ENCODE data around the gene SCARB1.

Gene SCARB1

GRCh38 chr12:124762384-124762783 is 101.3 kb downstream of the SCARB1 start:
- no peak for DNase-seq (ENCODE audit: low read depth in 2 of 2)

GRCh38 chr12:124761871-124762270 is 101.8 kb downstream of the SCARB1 start:
- DNase-seq (ENCODE audit: low read depth in 2 of 2) = no peak

GRCh38 chr12:124761056-124761455 is 102.6 kb downstream of the SCARB1 start:
- DNase-seq (ENCODE audit: low read depth in 2 of 2) = no peak

DNA sequence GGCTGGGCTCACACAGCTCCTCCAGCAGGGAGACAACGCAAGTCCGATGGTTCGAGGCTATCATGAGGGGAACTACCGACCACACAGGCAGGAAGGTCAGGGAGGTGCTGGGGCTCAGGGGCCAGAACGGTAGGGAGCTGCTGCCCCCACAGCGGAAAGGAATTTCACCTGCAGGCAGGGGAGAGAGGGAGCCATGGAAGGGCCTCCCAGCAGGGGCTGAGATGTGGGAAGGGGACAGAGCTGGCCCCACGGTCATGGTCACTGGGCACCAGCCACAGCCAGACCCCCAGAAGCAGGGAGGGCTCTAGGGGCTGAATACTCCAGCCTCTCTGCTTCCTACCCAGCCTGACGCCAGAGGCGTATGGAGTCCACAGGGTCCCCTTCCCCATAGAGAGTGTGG is 103.1 kb downstream of the SCARB1 start:
- no peak for DNase-seq (ENCODE audit: low read depth in 2 of 2)

DNA sequence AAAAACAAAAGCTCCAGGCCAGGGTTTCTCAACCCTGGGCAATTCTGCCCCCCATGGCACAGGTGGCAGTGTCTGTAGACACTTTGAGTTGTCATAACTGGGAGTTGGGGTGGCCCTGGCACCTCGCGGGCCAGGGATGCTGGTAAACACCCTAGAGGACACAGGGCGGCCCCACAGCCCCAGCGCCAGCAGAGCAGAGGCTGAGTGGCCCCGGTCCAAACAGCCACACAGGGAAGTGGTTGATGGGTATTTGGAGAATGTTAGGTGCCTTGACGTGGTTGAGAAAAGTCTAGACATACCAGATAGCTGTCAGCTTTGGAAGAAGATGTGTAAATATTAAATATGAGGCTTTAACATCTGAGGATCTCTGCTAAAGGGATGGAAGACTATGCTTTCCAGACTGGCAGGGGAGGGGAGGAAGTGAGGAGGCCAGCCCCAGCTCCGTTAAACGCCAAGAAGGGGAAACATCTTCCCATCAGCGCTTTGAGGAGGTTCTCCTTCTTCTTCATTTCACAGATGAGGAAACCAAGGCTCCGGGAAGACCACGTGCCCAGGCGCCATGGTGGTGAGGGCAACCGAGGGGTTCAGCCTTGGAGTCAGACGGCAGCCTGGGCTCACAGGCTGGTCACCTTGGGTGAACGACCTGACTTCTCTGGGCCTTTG is 103.7 kb downstream of the SCARB1 start:
- DNase-seq (ENCODE audit: low read depth in 2 of 2) = no peak

- DNase-seq (ENCODE audit: low read depth in 2 of 2) = no peak
These were observed 105.1 kb downstream of the SCARB1 start for GRCh38 chr12:124758266-124759220.

DNA sequence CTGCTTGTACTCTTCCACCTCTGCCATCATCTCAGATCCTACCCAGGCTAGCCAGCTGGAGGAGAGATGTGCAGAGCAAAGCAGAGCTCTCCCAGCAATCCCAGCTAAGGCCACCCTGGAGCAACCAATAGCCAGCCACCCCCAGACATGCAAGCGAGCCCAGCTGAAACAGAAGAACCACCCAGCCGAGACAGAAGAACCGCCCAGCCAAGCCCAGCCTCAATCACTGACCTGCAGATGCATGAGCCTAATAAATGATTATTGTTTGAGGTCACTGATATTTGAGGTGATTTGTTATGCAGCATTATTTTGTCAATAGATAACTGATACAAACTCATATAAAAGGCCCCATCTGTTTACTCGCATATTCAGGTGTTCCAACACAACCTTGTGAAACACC is 106.3 kb downstream of the SCARB1 start:
- no peak for DNase-seq (ENCODE audit: low read depth in 2 of 2)

DNA sequence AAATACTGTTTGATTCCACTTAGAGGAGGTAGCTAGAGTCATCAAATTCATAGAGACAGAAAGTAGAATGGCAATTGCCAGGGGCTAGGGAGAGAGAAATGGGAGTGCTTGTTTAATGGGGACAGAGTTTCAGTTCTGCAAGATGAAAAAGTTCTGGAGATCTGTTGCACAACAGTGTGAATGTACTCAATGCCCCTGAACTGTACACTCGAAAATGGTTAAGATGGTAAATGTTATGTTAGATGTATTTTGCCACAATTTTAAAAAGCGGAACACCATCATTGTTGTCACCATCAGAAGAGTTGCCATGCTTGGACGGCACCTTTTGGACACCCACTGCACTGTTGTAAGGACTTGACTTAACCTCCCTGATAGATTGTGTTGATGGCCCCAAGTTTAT is 106.9 kb downstream of the SCARB1 start:
- no peak for DNase-seq (ENCODE audit: low read depth in 2 of 2)

GRCh38 chr12:124756166-124756565 is 107.5 kb downstream of the SCARB1 start:
- no peak for DNase-seq (ENCODE audit: low read depth in 2 of 2)

DNA sequence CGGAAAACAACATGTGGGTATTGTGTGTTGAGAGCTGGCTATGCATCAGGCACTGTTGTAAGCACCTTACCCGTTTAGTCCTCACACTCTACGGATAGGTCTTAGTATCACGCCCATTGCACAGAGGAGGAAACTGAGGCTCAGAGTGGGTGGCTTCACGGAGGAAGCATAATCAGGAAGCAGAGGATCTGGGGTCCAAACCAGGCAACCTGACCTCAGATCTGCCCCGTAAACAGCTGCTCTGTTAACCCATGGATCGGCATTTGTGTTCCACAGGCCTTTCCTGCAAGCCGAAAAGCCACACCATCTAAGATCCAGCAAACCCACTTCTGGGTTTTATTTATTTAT is 107.9 kb downstream of the SCARB1 start:
- DNase-seq (ENCODE audit: low read depth in 2 of 2) = no peak

GRCh38 chr12:124754949-124755800 is 108.5 kb downstream of the SCARB1 start:
- DNase-seq (ENCODE audit: low read depth in 2 of 2) = no peak

GRCh38 chr12:124754491-124754890 is 109.2 kb downstream of the SCARB1 start:
- DNase-seq (ENCODE audit: low read depth in 2 of 2) = no peak

DNA sequence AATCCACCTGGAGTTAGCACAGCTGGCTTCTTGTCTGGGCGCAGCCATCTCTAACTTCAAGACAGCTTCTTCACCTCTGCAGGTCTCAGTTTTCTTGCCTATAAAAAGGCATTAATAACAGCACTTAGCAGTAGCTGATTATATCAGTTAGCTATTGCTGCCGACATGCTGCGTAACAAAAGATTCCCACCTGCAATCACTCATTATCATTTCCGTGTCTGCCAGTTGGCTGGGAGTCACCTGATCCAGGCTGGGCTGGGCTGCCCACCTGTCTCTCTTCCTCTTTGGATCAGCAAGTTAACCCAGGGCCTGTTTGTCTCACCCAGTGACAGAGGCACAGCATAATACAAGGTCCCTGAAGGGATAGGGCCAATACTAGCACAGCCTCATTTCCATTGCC is 109.7 kb downstream of the SCARB1 start:
- DNase-seq (ENCODE audit: low read depth in 2 of 2) = no peak

DNA sequence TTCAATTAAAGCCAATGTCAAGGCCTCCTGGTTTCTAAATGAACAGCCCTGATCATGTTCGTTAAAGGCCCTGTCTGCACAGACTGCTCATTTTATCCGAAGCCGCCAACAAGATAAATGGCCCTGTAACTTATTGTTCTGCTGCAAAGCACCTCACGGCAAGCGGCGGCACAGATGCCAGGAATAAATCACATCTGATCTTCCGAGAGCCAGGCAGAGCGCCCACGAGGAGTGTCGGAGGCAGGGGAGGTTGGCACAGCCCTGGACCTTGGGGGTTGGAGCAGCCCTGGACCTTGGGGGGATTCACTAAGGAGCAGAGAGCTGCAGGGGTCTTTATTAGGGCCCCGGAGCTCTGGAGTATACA is 110.5 kb downstream of the SCARB1 start:
- DNase-seq (ENCODE audit: low read depth in 2 of 2) = no peak

DNA sequence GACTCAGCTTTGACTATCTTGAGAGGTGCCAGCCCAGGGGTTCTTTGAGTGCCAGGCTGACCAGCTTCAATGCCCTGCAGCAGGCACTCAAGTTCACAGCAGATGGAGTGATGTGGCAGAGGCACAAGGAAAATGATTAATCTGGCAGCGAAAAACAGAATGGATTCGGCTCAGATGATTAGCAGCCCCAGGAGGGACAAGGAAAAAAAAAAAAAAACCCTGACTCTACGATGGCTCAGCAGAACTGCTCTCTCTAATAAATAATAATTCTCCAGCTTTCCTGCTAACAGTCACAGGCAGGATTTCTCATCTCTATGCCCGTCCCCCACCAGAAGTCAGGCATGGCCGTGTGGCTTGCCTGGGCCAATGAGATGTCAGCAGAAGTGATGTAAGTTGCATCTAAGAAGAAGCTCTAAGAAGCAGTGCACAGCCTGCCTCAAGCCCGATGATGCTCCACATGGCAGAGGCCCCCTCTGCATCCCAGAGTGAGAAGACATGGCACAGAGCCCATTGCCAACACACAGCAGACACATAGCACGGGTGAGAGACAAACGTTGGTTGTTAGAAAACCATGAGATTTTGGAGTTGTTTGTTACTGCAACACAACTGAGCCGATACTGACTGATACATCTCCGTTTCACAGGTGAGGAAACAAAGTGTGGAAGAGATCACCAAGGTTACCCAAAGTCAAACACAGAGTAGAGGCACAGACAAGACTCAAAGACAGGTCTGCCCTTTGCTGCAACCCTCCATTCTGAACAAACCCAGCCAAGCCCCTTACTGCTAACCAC is 111.0 kb downstream of the SCARB1 start:
- no peak for DNase-seq (ENCODE audit: low read depth in 2 of 2)

DNA sequence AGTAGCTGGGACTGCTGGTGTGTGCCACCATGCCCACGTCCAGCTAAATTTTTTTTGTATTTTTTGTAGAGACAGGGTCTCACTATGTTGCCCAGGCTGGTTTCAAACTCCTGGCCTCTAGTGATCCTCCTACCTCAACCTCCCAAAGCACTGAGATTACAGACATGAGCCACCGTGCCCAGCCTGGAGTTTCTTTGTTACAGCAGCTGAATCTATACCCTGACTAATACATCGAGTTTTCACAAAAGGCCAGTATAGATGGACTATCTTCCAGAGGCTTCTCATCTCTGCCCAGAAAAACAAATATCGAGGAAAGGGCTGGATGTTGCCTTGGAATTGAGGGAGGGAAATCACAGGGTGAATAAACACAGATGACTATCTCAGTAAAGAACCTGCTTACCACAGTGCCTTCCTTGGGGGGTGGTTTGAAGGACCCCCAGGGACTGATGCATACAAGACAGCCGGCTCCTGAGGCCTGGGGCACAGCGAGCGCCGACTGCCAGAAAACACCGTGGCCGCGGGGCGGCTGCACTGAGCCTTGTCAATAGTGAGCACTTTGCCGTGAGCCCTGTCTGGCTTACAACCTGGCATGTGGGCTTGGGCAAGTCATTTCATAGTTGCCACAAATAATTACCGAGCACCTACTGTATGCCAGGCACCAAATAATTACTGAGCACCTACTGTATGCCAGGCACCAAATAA is 111.9 kb downstream of the SCARB1 start:
- no peak for DNase-seq (ENCODE audit: low read depth in 2 of 2)

DNA sequence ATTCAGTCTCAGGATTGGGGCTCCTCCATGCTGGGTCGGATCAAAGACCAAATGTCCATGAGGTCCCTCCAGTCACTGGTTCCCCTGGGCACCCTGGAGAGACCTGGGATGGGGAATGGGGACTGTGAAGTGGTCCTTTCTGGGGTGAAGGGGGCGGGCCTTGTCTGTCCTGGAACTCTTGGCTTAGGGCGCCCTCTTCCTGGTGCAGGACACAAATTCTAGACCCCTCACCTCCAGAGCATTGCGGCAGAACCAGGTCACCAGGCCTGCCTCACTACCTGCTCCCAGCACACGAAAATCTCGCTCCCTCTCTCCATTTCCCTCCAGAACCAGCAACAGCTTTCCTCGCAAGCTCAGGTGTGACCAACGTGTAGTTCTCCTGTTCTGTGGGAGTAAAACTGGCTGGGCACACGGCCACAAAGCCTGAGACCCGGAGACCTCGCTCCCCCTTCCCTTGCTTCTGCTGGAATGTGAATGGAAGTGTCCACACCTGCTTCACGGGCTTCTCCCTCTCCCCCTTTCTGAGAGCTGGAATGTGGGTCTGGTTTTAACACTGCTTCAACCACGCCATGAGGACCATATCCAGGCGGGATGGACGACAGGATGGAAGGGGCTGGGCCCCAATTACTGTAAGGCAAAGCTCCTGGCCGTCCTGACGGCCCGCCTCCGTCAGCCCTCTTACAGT is 112.7 kb downstream of the SCARB1 start:
- no peak for DNase-seq (ENCODE audit: low read depth in 2 of 2)

- DNase-seq (ENCODE audit: low read depth in 2 of 2) = no peak
These were observed 113.5 kb downstream of the SCARB1 start for GRCh38 chr12:124750149-124750656.

DNA sequence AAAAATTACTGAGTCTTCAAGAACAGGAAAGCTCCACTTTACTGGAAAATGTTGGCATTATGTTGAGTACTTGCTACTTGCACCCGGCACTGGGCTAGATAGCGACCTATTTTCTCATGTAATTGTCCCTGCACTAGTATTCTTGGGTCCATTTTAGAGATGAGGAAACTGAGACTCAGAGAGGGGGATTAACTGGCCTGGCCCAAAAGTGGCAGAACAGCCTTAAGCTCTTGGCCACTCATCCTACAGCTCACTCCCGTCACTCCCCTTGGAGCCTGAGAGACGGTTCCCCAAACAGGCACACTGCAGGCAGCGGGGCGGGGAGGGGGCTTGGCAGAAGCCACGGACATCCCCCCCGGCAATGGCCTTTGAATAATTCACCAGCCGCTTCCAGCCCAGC is 113.9 kb downstream of the SCARB1 start:
- DNase-seq (ENCODE audit: low read depth in 2 of 2) = no peak

Data from stimulated activated CD8-positive, alpha-beta memory T cell treated with anti-CD3 and anti-CD28 coated beads, Interleukin-2, amount 100 ng/mL, for 1 hour (primary cell).